Measurements from ENCODE around the gene VPS8. TPM values are rescaled to one million over a fixed set of nuclear protein-coding genes. Genes with fewer than 3 reads are reported as not detected.

VPS8 gene
- total RNA-seq, 1 donor, result 95.2 TPM

- Histone ChIP-seq H4K20me1 (ENCODE audit: insufficient read depth, low read length) (no peaks in the 10 kb centered on the region), H2AFZ (ENCODE audit: low read length) (no peak overlapping the region), H3K4me2 (ENCODE audit: insufficient read depth, low read length) (no peak overlapping the region), H3K9me3 (ENCODE audit: low read depth, low read length) (no peaks in the 10 kb centered on the region), H3K4me1 (ENCODE audit: insufficient read depth, low read length) (peaks cover 8% of the 10 kb centered on the region), H3K4me3 (ENCODE audit: insufficient read depth, low read length) (no peak overlapping the region), H3K27ac (ENCODE audit: low read depth, low read length) (no peak overlapping the region), H3K79me2 (ENCODE audit: insufficient read depth, low read length) (no peaks in the 10 kb centered on the region), H3K36me3 (ENCODE audit: insufficient read depth, low read length) (peaks cover 3% of the 10 kb centered on the region), H3K27me3 (ENCODE audit: insufficient read depth, low read length) (no peaks in the 10 kb centered on the region)
- no peak for DNase-seq (ENCODE audit: insufficient read length, low spot score, missing footprints)
- TF ChIP-seq CTCF (IDR thresholded peaks at IDR 0.05; ENCODE audit: extremely low read depth, low read depth, low read length), result no peak
These were observed 33.9 kb downstream of the VPS8 start for GRCh38 chr3:184845819-184846218.

GRCh38 chr3:184846496-184846895 lies 34.5 kb downstream of the VPS8 start:
- H3K79me2 ChIP-seq (ENCODE audit: insufficient read depth, low read length), result no peaks in the 10 kb centered on the region
- H3K9me3 ChIP-seq (ENCODE audit: low read depth, low read length), result no peaks in the 10 kb centered on the region
- no peaks in the 10 kb centered on the region for H4K20me1 ChIP-seq (ENCODE audit: insufficient read depth, low read length)
- DNase-seq (ENCODE audit: insufficient read length, low spot score, missing footprints), result no peak
- no peaks in the 10 kb centered on the region for H3K27me3 ChIP-seq (ENCODE audit: insufficient read depth, low read length)
- H3K4me1 ChIP-seq (ENCODE audit: insufficient read depth, low read length), result peaks cover 8% of the 10 kb centered on the region
- H2AFZ ChIP-seq (ENCODE audit: low read length), result no peak overlapping the region
- no peak overlapping the region for H3K4me3 ChIP-seq (ENCODE audit: insufficient read depth, low read length)
- H3K36me3 ChIP-seq (ENCODE audit: insufficient read depth, low read length), result peaks cover 8% of the 10 kb centered on the region
- no peak overlapping the region for H3K4me2 ChIP-seq (ENCODE audit: insufficient read depth, low read length)
- no peak overlapping the region for H3K27ac ChIP-seq (ENCODE audit: low read depth, low read length)
- no peak for TF ChIP-seq CTCF (IDR thresholded peaks at IDR 0.05; ENCODE audit: extremely low read depth, low read depth, low read length)

- Histone ChIP-seq H3K9me3 (ENCODE audit: low read depth, low read length) (no peaks in the 10 kb centered on the region), H3K4me3 (ENCODE audit: insufficient read depth, low read length) (no peak overlapping the region), H3K4me1 (ENCODE audit: insufficient read depth, low read length) (peaks cover 1% of the 10 kb centered on the region), H3K27me3 (ENCODE audit: insufficient read depth, low read length) (no peaks in the 10 kb centered on the region), H3K36me3 (ENCODE audit: insufficient read depth, low read length) (peaks cover 12% of the 10 kb centered on the region), H2AFZ (ENCODE audit: low read length) (no peak overlapping the region), H3K4me2 (ENCODE audit: insufficient read depth, low read length) (no peak overlapping the region), H4K20me1 (ENCODE audit: insufficient read depth, low read length) (no peaks in the 10 kb centered on the region), H3K79me2 (ENCODE audit: insufficient read depth, low read length) (no peaks in the 10 kb centered on the region), H3K27ac (ENCODE audit: low read depth, low read length) (no peak overlapping the region)
- DNase-seq (ENCODE audit: insufficient read length, low spot score, missing footprints), result no peak
- no peak for TF ChIP-seq CTCF (IDR thresholded peaks at IDR 0.05; ENCODE audit: extremely low read depth, low read depth, low read length)
These were observed 37.0 kb downstream of the VPS8 start for GRCh38 chr3:184848934-184849333.

GRCh38 chr3:184850201-184850600 lies 38.2 kb downstream of the VPS8 start:
- no peaks in the 10 kb centered on the region for H3K79me2 ChIP-seq (ENCODE audit: insufficient read depth, low read length)
- TF ChIP-seq CTCF (IDR thresholded peaks at IDR 0.05; ENCODE audit: extremely low read depth, low read depth, low read length), result no peak
- H3K27me3 ChIP-seq (ENCODE audit: insufficient read depth, low read length), result no peaks in the 10 kb centered on the region
- H3K27ac ChIP-seq (ENCODE audit: low read depth, low read length), result no peak overlapping the region
- H3K9me3 ChIP-seq (ENCODE audit: low read depth, low read length), result no peaks in the 10 kb centered on the region
- H3K4me1 ChIP-seq (ENCODE audit: insufficient read depth, low read length), result no peaks in the 10 kb centered on the region
- no peak for DNase-seq (ENCODE audit: insufficient read length, low spot score, missing footprints)
- no peak overlapping the region for H3K4me2 ChIP-seq (ENCODE audit: insufficient read depth, low read length)
- no peaks in the 10 kb centered on the region for H4K20me1 ChIP-seq (ENCODE audit: insufficient read depth, low read length)
- H3K36me3 ChIP-seq (ENCODE audit: insufficient read depth, low read length), result peaks cover 17% of the 10 kb centered on the region
- H3K4me3 ChIP-seq (ENCODE audit: insufficient read depth, low read length), result no peak overlapping the region
- H2AFZ ChIP-seq (ENCODE audit: low read length), result no peak overlapping the region
